ENCODE results near the gene IQCF5.

Gene IQCF5

DNA sequence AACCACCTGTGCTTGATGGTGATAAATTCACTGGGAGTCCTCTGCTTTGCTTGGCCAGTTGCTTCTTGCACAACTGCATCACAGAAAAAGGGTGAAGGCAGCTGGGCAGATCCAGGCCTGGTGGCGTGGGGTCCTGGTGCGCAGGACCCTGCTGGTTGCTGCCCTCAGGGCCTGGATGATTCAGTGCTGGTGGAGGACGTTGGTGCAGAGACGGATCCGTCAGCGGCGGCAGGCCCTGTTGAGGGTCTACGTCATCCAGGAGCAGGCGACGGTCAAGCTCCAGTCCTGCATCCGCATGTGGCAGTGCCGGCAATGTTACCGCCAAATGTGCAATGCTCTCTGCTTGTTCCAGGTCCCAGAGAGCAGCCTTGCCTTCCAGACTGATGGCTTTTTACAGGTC is 45.1 kb downstream of the IQCF5 start:
- Histone ChIP-seq H3K4me3 (replicated peaks; ENCODE audit: insufficient read depth, low read length) (no peak overlapping the region), H3K27ac (replicated peaks) (no peak overlapping the region), H3K27me3 (ENCODE audit: insufficient read depth, poor library complexity, severe bottlenecking) (peaks cover 6% of the 10 kb centered on the region)
- TF ChIP-seq SPI1 (IDR thresholded peaks at IDR 0.05; ENCODE audit: borderline replicate concordance, low read depth) (no peak), POLR2AphosphoS5 (IDR thresholded peaks at IDR 0.05; ENCODE audit: low read depth) (no peak), GABPA (IDR thresholded peaks at IDR 0.05; ENCODE audit: low read depth) (no peak)
- TF ChIP-seq, protein P1, sequence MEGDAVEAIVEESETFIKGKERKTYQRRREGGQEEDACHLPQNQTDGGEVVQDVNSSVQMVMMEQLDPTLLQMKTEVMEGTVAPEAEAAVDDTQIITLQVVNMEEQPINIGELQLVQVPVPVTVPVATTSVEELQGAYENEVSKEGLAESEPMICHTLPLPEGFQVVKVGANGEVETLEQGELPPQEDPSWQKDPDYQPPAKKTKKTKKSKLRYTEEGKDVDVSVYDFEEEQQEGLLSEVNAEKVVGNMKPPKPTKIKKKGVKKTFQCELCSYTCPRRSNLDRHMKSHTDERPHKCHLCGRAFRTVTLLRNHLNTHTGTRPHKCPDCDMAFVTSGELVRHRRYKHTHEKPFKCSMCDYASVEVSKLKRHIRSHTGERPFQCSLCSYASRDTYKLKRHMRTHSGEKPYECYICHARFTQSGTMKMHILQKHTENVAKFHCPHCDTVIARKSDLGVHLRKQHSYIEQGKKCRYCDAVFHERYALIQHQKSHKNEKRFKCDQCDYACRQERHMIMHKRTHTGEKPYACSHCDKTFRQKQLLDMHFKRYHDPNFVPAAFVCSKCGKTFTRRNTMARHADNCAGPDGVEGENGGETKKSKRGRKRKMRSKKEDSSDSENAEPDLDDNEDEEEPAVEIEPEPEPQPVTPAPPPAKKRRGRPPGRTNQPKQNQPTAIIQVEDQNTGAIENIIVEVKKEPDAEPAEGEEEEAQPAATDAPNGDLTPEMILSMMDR (IDR thresholded peaks at IDR 0.05; ENCODE audit: insufficient read depth, low read length) = no peak
- TF ChIP-seq, protein P2, sequence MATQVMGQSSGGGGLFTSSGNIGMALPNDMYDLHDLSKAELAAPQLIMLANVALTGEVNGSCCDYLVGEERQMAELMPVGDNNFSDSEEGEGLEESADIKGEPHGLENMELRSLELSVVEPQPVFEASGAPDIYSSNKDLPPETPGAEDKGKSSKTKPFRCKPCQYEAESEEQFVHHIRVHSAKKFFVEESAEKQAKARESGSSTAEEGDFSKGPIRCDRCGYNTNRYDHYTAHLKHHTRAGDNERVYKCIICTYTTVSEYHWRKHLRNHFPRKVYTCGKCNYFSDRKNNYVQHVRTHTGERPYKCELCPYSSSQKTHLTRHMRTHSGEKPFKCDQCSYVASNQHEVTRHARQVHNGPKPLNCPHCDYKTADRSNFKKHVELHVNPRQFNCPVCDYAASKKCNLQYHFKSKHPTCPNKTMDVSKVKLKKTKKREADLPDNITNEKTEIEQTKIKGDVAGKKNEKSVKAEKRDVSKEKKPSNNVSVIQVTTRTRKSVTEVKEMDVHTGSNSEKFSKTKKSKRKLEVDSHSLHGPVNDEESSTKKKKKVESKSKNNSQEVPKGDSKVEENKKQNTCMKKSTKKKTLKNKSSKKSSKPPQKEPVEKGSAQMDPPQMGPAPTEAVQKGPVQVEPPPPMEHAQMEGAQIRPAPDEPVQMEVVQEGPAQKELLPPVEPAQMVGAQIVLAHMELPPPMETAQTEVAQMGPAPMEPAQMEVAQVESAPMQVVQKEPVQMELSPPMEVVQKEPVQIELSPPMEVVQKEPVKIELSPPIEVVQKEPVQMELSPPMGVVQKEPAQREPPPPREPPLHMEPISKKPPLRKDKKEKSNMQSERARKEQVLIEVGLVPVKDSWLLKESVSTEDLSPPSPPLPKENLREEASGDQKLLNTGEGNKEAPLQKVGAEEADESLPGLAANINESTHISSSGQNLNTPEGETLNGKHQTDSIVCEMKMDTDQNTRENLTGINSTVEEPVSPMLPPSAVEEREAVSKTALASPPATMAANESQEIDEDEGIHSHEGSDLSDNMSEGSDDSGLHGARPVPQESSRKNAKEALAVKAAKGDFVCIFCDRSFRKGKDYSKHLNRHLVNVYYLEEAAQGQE (IDR thresholded peaks at IDR 0.05; ENCODE audit: insufficient replicate concordance, low read depth) = no peak
- no peak for DNase-seq (ENCODE audit: low read depth in 1 of 2, low spot score in 1 of 2)

DNA sequence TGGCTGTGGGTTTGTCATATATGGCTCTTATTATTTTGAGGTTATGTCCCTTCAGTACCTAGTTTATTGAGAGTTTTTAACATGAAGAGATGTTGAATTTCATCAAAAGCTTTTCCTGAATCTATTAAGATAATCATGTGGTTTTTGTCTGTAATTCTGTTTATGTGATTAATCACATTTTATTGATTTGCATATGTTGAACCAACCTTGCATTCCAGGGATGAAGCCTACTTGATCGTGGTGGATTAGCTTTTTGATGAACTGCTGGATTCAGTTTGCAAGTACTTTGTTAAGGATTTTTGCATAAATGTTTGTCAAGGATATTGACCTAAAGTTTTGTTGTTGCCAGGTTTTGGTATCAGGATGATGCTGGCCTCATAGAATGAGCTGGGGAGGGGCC is 47.1 kb downstream of the IQCF5 start:
- Histone ChIP-seq H3K27me3 (ENCODE audit: insufficient read depth, poor library complexity, severe bottlenecking) (peaks cover 2% of the 10 kb centered on the region), H3K4me3 (replicated peaks; ENCODE audit: insufficient read depth, low read length) (no peak overlapping the region), H3K27ac (replicated peaks) (no peak overlapping the region)
- TF ChIP-seq, protein P1 (IDR thresholded peaks at IDR 0.05; ENCODE audit: insufficient read depth, low read length) = no peak
- TF ChIP-seq SPI1 (IDR thresholded peaks at IDR 0.05; ENCODE audit: borderline replicate concordance, low read depth) (no peak), GABPA (IDR thresholded peaks at IDR 0.05; ENCODE audit: low read depth) (no peak), POLR2AphosphoS5 (IDR thresholded peaks at IDR 0.05; ENCODE audit: low read depth) (no peak)
- TF ChIP-seq, protein P2 (IDR thresholded peaks at IDR 0.05; ENCODE audit: insufficient replicate concordance, low read depth) = no peak
- DNase-seq (ENCODE audit: low read depth in 1 of 2, low spot score in 1 of 2) = no peak

Data from HL-60 (cell line).